Measurements from ENCODE around the gene SMYD3. TPM values are rescaled to one million over a fixed set of nuclear protein-coding genes. Genes with fewer than 3 reads are reported as not detected.

SMYD3 gene
- total and polyA plus RNA-seq, 2 of the 4 experiments (the other 2 are of a cell fraction): 26.5 to 37.6 TPM

DNA sequence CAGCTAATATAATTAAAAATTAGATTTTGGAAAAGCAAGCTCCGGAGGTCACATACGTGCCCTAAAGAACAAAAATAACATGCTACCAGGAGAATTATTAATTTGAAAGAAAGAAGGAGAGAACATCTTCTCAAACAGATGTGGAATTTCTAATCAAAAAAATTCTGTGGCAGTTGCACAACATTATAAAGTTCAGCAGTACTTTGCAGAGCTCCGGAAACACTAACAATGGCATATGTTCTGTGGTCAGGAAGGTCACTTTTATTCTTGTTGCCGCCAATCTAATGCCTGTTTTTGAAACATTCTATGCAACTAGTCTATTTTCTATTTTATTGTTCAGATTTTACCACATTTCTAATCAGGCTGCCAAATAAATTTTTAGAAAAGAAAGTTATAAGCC, 186.8 kb downstream of the SMYD3 start:
- H2BK120ac ChIP-seq (ENCODE audit: low read depth, low read length): no peak overlapping the region
- H3K79me1 ChIP-seq (ENCODE audit: low read depth in 1 of 2, low read length in 2 of 2): peaks cover 0 to 4% of the 10 kb centered on the region in 2 experiments; a peak in 1 of 4 replicates
- WGBS, 2 experiments (ENCODE audit: extremely low coverage in 2 of 2, insufficient read length in 1 of 2): no CpG with 5 or more reads among the region's 4 CpGs
- H3K23ac ChIP-seq (ENCODE audit: low read depth, low read length): no peak overlapping the region
- ChIA-PET CTCF (no interaction called here), POLR2A (ENCODE audit: unreplicated experiment) (no interaction called here)
- H2AK5ac ChIP-seq (ENCODE audit: low read depth, low read length): no peak overlapping the region
- no peak overlapping the region for H3K56ac ChIP-seq (ENCODE audit: extremely low read depth, insufficient read depth, low read length)
- H3K9me1 ChIP-seq (ENCODE audit: insufficient read depth, low read length): peaks cover 5% of the 10 kb centered on the region
- no peak overlapping the region for H3K4me2 ChIP-seq (ENCODE audit: low read depth, low read length)
- H4K5ac ChIP-seq (ENCODE audit: low read depth, low read length): no peak overlapping the region
- no peak overlapping the region for H3K9ac ChIP-seq (ENCODE audit: low read depth, low read length)
- no peak overlapping the region for H3K4ac ChIP-seq (ENCODE audit: low read depth, low read length)
- no peaks in the 10 kb centered on the region for H3K9me3 ChIP-seq (ENCODE audit: control insufficient read depth, insufficient read depth, low read length)
- H3K4me1 ChIP-seq (ENCODE audit: control insufficient read depth, insufficient read depth, low read length): peaks cover 8% of the 10 kb centered on the region
- no peak overlapping the region for H3K4me3 ChIP-seq (ENCODE audit: insufficient read depth, low read depth, low read length)
- DNase-seq (peak; percentile 13), ATAC-seq (ENCODE audit: low read depth) (no peak)
- no peak overlapping the region for H4K91ac ChIP-seq (ENCODE audit: insufficient read depth, low read depth, low read length)
- no peak overlapping the region for H2BK20ac ChIP-seq (ENCODE audit: low read depth, low read length)
- no peak overlapping the region for H2BK5ac ChIP-seq (ENCODE audit: low read depth, low read length, poor library complexity, severe bottlenecking)
- no peak overlapping the region for H4K8ac ChIP-seq (ENCODE audit: low read depth in 2 of 2, low read length in 2 of 2)
- no peak overlapping the region for H2AFZ ChIP-seq (replicated peaks; ENCODE audit: low read length, poor library complexity)
- no peak overlapping the region for H2AK9ac ChIP-seq (replicated peaks; ENCODE audit: low read depth, low read length, poor library complexity)
- no peaks in the 10 kb centered on the region for H3K36me3 ChIP-seq (ENCODE audit: control insufficient read depth, insufficient read depth, low read length)
- TF ChIP-seq, protein P1, sequence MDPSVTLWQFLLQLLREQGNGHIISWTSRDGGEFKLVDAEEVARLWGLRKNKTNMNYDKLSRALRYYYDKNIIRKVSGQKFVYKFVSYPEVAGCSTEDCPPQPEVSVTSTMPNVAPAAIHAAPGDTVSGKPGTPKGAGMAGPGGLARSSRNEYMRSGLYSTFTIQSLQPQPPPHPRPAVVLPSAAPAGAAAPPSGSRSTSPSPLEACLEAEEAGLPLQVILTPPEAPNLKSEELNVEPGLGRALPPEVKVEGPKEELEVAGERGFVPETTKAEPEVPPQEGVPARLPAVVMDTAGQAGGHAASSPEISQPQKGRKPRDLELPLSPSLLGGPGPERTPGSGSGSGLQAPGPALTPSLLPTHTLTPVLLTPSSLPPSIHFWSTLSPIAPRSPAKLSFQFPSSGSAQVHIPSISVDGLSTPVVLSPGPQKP (IDR thresholded peaks at IDR 0.05; ENCODE audit: borderline replicate concordance, low read depth, low read length): no peak
- TF ChIP-seq, protein P2, sequence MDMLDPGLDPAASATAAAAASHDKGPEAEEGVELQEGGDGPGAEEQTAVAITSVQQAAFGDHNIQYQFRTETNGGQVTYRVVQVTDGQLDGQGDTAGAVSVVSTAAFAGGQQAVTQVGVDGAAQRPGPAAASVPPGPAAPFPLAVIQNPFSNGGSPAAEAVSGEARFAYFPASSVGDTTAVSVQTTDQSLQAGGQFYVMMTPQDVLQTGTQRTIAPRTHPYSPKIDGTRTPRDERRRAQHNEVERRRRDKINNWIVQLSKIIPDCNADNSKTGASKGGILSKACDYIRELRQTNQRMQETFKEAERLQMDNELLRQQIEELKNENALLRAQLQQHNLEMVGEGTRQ (IDR thresholded peaks at IDR 0.05; ENCODE audit: low read depth, low read length): no peak
- TF ChIP-seq RFX5 (IDR thresholded peaks at IDR 0.05; ENCODE audit: low read depth, low read length) (no peak), RCOR1 (IDR thresholded peaks at IDR 0.05; ENCODE audit: insufficient replicate concordance, low read length) (no peak), MAFK (IDR thresholded peaks at IDR 0.05; ENCODE audit: low read depth, low read length) (no peak), BHLHE40 (IDR thresholded peaks at IDR 0.05; ENCODE audit: low read depth, low read length) (no peak), CEBPB (IDR thresholded peaks at IDR 0.05; ENCODE audit: low read depth, low read length) (peak; percentile 45; the same call in 1 of the 2 replicates)
- dilution Hi-C loops (cut with HindIII; ENCODE audit: low sequenced_read_pairs, unreplicated experiment) (no loop called here), intact Hi-C loops (cut with micrococcal nuclease) (no loop called here), in situ Hi-C loops (cut with MboI; ENCODE audit: low sequenced_read_pairs) (no loop called here)
- no peak overlapping the region for H3K14ac ChIP-seq (replicated peaks; ENCODE audit: low read depth, low read length)
- no peak overlapping the region for H3K27ac ChIP-seq (ENCODE audit: insufficient read depth, low read length)
- H3K27me3 ChIP-seq (ENCODE audit: control insufficient read depth, insufficient read depth, low read length): no peaks in the 10 kb centered on the region
- no TSS peak for BruUV-seq (replicated peaks)
- H3K18ac ChIP-seq (ENCODE audit: low read depth, low read length): no peak overlapping the region
- peaks cover 2% of the 10 kb centered on the region; the same call in 1 of the 2 replicates for H4K20me1 ChIP-seq (ENCODE audit: insufficient read depth, low read length)
- H2BK15ac ChIP-seq (ENCODE audit: low read depth, low read length): no peak overlapping the region
